H1 (cell line): ENCODE measurements around the gene DICER1. TPM values are rescaled to one million over a fixed set of nuclear protein-coding genes. Genes with fewer than 3 reads are reported as not detected.

ENCODE experiments used
- GABPA ChIP-seq: IDR thresholded peaks from 2 replicates; pipeline ENCODE4 v1.6.1; 2011; ENCODE audit warnings: mild to moderate bottlenecking, low read length, moderate library complexity, borderline replicate concordance; ENCODE audit not compliant: insufficient read depth
- KDM1A ChIP-seq: fragments of 200-600, 300-600 bp; sonication (generic); IDR thresholded peaks from 2 replicates; pipeline ENCODE4 v1.7.1; 2016; ENCODE audit warnings: mild to moderate bottlenecking, low read length, borderline replicate concordance
- polyA plus RNA-seq, 7 experiments: library from polyadenylated mRNA; depleted of rRNA in 3 of 7; stranded (reverse) in 5 of 7; unstranded in 2 of 7; fragments of >200 nt in 5 of 7; fragments of 200-250 nt in 2 of 7; gene quantifications; 1 replicate in 5 of 7; 2 replicates in 1 of 7; 4 replicates in 1 of 7; pipeline versions ENCODE4 v1.2.1 to v1.2.3, GENCODE V29; 2011 to 2013; ENCODE audit warnings: missing spikeins in 2 of 7, mixed read lengths in 2 of 7
- total RNA-seq: library from RNA; stranded (reverse); fragmentation: NEBNext Ultra II Directional; extraction: Animal tissue kit (Norgen Biotek cat#: 25700); gene quantifications from 2 replicates; pipeline ENCODE4 v1.2.1, GENCODE V29; 2021

DICER1 gene
- total and polyA plus RNA-seq, 2 of the 8 experiments (the other 6 are each of a cell fraction or from before 2014, with no cell fraction given) = 11.9 to 61.8 TPM

DNA sequence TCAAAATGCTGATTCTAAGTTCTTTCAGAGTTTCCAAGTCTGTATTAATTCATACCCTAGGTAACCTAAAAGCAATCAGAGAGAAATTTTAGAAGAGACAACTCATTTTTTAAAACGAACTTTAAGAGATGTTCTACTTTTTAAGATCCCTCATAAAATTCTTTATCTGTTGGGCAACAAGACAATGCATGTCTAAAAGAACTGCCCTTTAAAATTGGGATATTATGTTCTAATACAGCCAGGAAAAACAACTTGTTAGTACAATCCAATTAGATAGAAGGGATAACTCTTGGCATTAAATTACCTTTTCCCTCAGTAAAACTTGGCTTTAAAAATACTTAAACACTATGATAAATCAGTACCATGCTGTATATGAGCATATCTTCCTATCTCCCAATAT is 15.6 kb downstream of the DICER1 start (continued):
- TF ChIP-seq GABPA (no peak), KDM1A (no peak)
